Natural killer cell (primary cell): ENCODE results near the gene MRPL36. TPM values are rescaled to one million over a fixed set of nuclear protein-coding genes. Genes with fewer than 3 reads are reported as not detected.
A peak's percentile ranks its signal among the peaks of the same experiment; 100 is the strongest.
"Not testable (repeated sequence)": the region's sequence is repeated elsewhere in the genome, so short reads cannot be mapped to it uniquely, and the experiment has no call there.

Experiments
- ATAC-seq, 3 donors: fragments of 150-1000 bp in 2 of 3; fragments of 200-7000 bp in 1 of 3; cut with Tn5 transposase; 1 replicate in 1 of 3; 2 replicates in 2 of 3; pipeline ENCODE4 v1.10.0; 2021; ENCODE audit warnings: mild to moderate bottlenecking in 2 of 3, moderate library complexity in 2 of 3
- DNase-seq, 2 donors: peaks; one replicate each; pipeline versions ENCODE4 v3.0.0 to v3.0.0-alpha.2; 2013 to 2021; ENCODE audit warnings: mixed read lengths in 1 of 2
- H3K27ac ChIP-seq: one replicate; pipeline ENCODE4 v1.5.1; 2013; ENCODE audit warnings: mild to moderate bottlenecking, low read length
- H3K27me3 ChIP-seq: one replicate; pipeline ENCODE4 v1.6.1; 2013; ENCODE audit warnings: low read length; ENCODE audit not compliant: control insufficient read depth, insufficient read depth
- H3K36me3 ChIP-seq: one replicate; pipeline ENCODE4 v1.6.1; 2013; ENCODE audit warnings: low read length; ENCODE audit not compliant: control insufficient read depth, insufficient read depth
- H3K4me1 ChIP-seq: one replicate; pipeline ENCODE4 v1.6.1; 2013; ENCODE audit warnings: low read length; ENCODE audit not compliant: control insufficient read depth, insufficient read depth
- H3K4me3 ChIP-seq: one replicate; pipeline ENCODE4 v1.5.1; 2013; ENCODE audit warnings: low read length
- H3K9me3 ChIP-seq: one replicate; pipeline ENCODE4 v1.6.1; 2013; ENCODE audit warnings: low read length; ENCODE audit not compliant: control insufficient read depth, insufficient read depth
- H3K27ac Mint-ChIP-seq, 2 donors: one replicate each; pipeline ENCODE4 v1.8.0; 2022; ENCODE audit warnings: mild to moderate bottlenecking in 2 of 2, mixed read lengths in 2 of 2, moderate library complexity in 1 of 2
- H3K27me3 Mint-ChIP-seq, 2 donors: one replicate each; pipeline ENCODE4 v1.8.0; 2022; ENCODE audit warnings: low read depth in 2 of 2, mixed read lengths in 2 of 2
- H3K36me3 Mint-ChIP-seq: one replicate; pipeline ENCODE4 v1.8.0; 2022; ENCODE audit warnings: mixed read lengths
- H3K4me1 Mint-ChIP-seq, 2 donors: one replicate each; pipeline ENCODE4 v1.8.0; 2022; ENCODE audit warnings: mixed read lengths in 2 of 2
- H3K4me3 Mint-ChIP-seq: one replicate; pipeline ENCODE4 v1.8.0; 2022; ENCODE audit warnings: mild to moderate bottlenecking, moderate library complexity, mixed read lengths
- H3K9me3 Mint-ChIP-seq, 2 donors: one replicate each; pipeline ENCODE4 v1.8.0; 2022; ENCODE audit warnings: mixed read lengths in 2 of 2
- WGBS: methylation state at CpG from one replicate; pipeline ENCODE4 v1.1.7; 2013; ENCODE audit warnings: missing lambda C conversion rate; ENCODE audit not compliant: insufficient coverage; 5-methylcytosine and 5-hydroxymethylcytosine counted together
- intact Hi-C: fragments of 100-400 bp; cut with micrococcal nuclease; formaldehyde crosslinking; loops from one replicate; pipeline ENCODE4 v1.14.2; 2022
- total RNA-seq, 4 donors: library from RNA; stranded (reverse); fragments of 120-200 nt in 1 of 4; gene quantifications; one replicate each; pipeline versions ENCODE4 v1.2.3 to v1.2.4, GENCODE V29; 2013 to 2022
- TF ChIP-seq, protein P1 (sequence below): fragments of 200-600 bp; IDR thresholded peaks from one replicate; pipeline ENCODE4 v1.8.0; 2022; ENCODE audit warnings: antibody characterized with exemption

Gene MRPL36
- total RNA-seq, 3 donors from 2014 or later (not counting 1 experiment from before 2014, with no cell fraction given) = 14.1 to 21.2 (median 17.1) TPM

GRCh38 chr5:1846583-1846982 is 46.9 kb upstream of the MRPL36 start:
- Mint-ChIP-seq H3K4me1 (no peaks in the 10 kb centered on the region), H3K27me3 (peaks cover 0 to 10% of the 10 kb centered on the region in 2 donors), H3K9me3 (no peaks in the 10 kb centered on the region), H3K27ac (no peak overlapping the region), H3K4me3 (no peak overlapping the region), H3K36me3 (no peaks in the 10 kb centered on the region)
- no peaks in the 10 kb centered on the region for H3K9me3 ChIP-seq
- TF ChIP-seq, protein P1, sequence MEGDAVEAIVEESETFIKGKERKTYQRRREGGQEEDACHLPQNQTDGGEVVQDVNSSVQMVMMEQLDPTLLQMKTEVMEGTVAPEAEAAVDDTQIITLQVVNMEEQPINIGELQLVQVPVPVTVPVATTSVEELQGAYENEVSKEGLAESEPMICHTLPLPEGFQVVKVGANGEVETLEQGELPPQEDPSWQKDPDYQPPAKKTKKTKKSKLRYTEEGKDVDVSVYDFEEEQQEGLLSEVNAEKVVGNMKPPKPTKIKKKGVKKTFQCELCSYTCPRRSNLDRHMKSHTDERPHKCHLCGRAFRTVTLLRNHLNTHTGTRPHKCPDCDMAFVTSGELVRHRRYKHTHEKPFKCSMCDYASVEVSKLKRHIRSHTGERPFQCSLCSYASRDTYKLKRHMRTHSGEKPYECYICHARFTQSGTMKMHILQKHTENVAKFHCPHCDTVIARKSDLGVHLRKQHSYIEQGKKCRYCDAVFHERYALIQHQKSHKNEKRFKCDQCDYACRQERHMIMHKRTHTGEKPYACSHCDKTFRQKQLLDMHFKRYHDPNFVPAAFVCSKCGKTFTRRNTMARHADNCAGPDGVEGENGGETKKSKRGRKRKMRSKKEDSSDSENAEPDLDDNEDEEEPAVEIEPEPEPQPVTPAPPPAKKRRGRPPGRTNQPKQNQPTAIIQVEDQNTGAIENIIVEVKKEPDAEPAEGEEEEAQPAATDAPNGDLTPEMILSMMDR = no peak
- H3K36me3 ChIP-seq = no peaks in the 10 kb centered on the region
- H3K27ac ChIP-seq = no peak overlapping the region
- DNase-seq = no peak
- ATAC-seq = no peak
- H3K4me3 ChIP-seq = no peak overlapping the region
- H3K27me3 ChIP-seq = peaks cover 2% of the 10 kb centered on the region
- WGBS = 91% methylated on average over 13 of the region's 13 CpGs
- intact Hi-C loops = no loop called here
- H3K4me1 ChIP-seq = no peaks in the 10 kb centered on the region

DNA sequence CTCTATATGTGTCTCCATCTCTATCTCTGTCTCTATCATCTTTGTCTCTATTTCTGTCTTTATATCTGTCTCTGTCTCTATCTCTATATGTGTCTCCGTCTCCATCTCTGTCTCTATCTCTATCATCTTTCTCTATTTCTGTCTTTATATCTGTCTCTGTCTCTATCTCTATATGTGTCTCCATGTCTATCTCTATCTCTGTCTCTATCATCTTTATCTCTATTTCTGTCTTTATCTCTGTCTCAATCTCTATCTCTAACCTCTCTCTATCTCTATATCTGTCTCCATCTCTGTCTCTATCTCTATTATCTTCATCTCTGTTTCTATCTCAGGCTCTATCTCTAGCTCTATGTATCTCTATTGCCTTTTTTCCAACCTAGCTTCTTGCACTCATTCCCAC is 46.1 kb upstream of the MRPL36 start:
- no peak overlapping the region for H3K4me3 Mint-ChIP-seq
- no peaks in the 10 kb centered on the region for H3K36me3 Mint-ChIP-seq
- 94% methylated on average over 1 of the region's 1 CpG for WGBS
- intact Hi-C loops = no loop called here
- no peaks in the 10 kb centered on the region for H3K4me1 Mint-ChIP-seq
- no peaks in the 10 kb centered on the region for H3K9me3 Mint-ChIP-seq
- Histone ChIP-seq H3K4me3 (no peak overlapping the region), H3K27ac (no peak overlapping the region), H3K9me3 (no peaks in the 10 kb centered on the region), H3K4me1 (no peaks in the 10 kb centered on the region), H3K36me3 (no peaks in the 10 kb centered on the region), H3K27me3 (peaks cover 4% of the 10 kb centered on the region)
- TF ChIP-seq, protein P1 = no peak
- DNase-seq = no peak
- no peak for ATAC-seq
- H3K27ac Mint-ChIP-seq = no peak overlapping the region
- peaks cover 0 to 5% of the 10 kb centered on the region in 2 donors for H3K27me3 Mint-ChIP-seq

DNA sequence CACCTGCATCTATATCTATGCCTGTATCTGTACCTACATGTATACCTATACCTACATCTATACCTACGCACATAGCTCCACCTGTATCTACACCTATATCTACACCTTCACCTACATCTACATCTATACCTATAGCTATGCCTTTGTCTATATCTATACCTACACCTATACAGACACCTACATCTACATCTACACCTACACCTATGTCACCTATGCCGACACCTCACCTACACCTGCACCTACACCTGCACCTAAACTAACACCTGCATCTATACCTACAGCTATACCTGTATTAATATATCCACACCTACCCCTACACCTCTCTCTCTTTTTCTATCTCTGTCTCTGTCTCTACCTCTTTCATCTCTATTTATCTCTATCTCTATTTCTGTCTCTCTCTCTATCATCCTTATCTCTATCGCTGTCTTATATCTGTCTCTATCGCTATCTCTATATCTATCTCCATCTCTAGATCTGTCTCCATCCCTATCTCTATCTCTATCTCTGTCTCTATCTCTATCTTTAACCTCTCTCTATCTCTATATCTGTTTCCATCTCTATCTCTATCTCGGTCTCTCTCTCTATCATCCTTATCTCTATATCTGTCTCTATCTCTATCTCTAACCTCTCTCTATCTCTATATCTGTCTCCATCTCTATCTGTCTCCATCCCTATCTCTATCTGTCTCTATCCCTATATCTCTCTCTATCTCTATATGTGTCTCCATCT is 45.2 kb upstream of the MRPL36 start:
- intact Hi-C loops = no loop called here
- H3K36me3 Mint-ChIP-seq = no peaks in the 10 kb centered on the region
- Histone ChIP-seq H3K4me3 (no peak overlapping the region), H3K27me3 (peaks cover 5% of the 10 kb centered on the region), H3K9me3 (no peaks in the 10 kb centered on the region), H3K36me3 (no peaks in the 10 kb centered on the region), H3K27ac (no peak overlapping the region), H3K4me1 (no peaks in the 10 kb centered on the region)
- H3K27ac Mint-ChIP-seq = no peak overlapping the region
- no peaks in the 10 kb centered on the region for H3K4me1 Mint-ChIP-seq
- no peak overlapping the region for H3K4me3 Mint-ChIP-seq
- H3K9me3 Mint-ChIP-seq = no peaks in the 10 kb centered on the region
- DNase-seq (no peak), ATAC-seq (peak in 1 of 3 donors; percentile 39)
- 92% methylated on average over 5 of the region's 5 CpGs for WGBS
- TF ChIP-seq, protein P1 = no peak
- H3K27me3 Mint-ChIP-seq = peaks cover 0 to 7% of the 10 kb centered on the region in 2 donors

GRCh38 chr5:1843761-1844160 is 44.1 kb upstream of the MRPL36 start:
- H3K4me3 ChIP-seq, intact Hi-C loops, H3K27ac ChIP-seq, H3K9me3 Mint-ChIP-seq, H3K27ac Mint-ChIP-seq, H3K36me3 ChIP-seq, DNase-seq, ATAC-seq, H3K4me1 Mint-ChIP-seq, H3K9me3 ChIP-seq, H3K36me3 Mint-ChIP-seq, H3K4me1 ChIP-seq, H3K4me3 Mint-ChIP-seq, H3K27me3 ChIP-seq: not testable (repeated sequence)
- H3K27me3 Mint-ChIP-seq = peaks cover 6 to 10% of the 10 kb centered on the region in 2 donors
- 88% methylated on average over 8 of the region's 10 CpGs for WGBS
